ENCODE measurements around the gene KDM7A.

GRCh38 chr7:140192620-140193019 is 15.8 kb upstream of the KDM7A start:
- TF ChIP-seq, protein P1, sequence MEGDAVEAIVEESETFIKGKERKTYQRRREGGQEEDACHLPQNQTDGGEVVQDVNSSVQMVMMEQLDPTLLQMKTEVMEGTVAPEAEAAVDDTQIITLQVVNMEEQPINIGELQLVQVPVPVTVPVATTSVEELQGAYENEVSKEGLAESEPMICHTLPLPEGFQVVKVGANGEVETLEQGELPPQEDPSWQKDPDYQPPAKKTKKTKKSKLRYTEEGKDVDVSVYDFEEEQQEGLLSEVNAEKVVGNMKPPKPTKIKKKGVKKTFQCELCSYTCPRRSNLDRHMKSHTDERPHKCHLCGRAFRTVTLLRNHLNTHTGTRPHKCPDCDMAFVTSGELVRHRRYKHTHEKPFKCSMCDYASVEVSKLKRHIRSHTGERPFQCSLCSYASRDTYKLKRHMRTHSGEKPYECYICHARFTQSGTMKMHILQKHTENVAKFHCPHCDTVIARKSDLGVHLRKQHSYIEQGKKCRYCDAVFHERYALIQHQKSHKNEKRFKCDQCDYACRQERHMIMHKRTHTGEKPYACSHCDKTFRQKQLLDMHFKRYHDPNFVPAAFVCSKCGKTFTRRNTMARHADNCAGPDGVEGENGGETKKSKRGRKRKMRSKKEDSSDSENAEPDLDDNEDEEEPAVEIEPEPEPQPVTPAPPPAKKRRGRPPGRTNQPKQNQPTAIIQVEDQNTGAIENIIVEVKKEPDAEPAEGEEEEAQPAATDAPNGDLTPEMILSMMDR (conservative IDR thresholded peaks at IDR 0.05; ENCODE audit: low read depth, low read length): no peak
- no peak for TF ChIP-seq EZH2 (IDR thresholded peaks at IDR 0.05; ENCODE audit: borderline replicate concordance, low read depth, low read length, poor library complexity, severe bottlenecking)
